Lung (tissue), 12 donors: ENCODE data around the gene ZBTB21. TPM values are rescaled to one million over a fixed set of nuclear protein-coding genes. Genes with fewer than 3 reads are reported as not detected.

Experiments used
- ATAC-seq: fragments of 200-7000 bp; cut with Tn5 transposase; one replicate; pipeline ENCODE4 v1.9.1; 2020; ENCODE audit warnings: moderate number of reproducible peaks; ENCODE audit not compliant: insufficient read depth, low FRiP score
- DNase-seq, 3 donors: peaks; one replicate each; pipeline ENCODE4 v3.0.0-alpha.2; 2013 to 2017
- H3K27ac ChIP-seq, 2 donors: one replicate each; pipeline ENCODE4 v1.5.1; 2013; ENCODE audit warnings: mild to moderate bottlenecking in 2 of 2, moderate library complexity in 2 of 2, control low read depth in 1 of 2, inconsistent platforms in 1 of 2, low read depth in 1 of 2, low read length in 1 of 2
- H3K27me3 ChIP-seq, 3 donors: one replicate each; pipeline ENCODE4 v1.5.1; 2013; ENCODE audit warnings: low read length in 2 of 3; ENCODE audit not compliant: control insufficient read depth in 3 of 3, insufficient read depth in 3 of 3
- H3K36me3 ChIP-seq, 4 donors: one replicate each; pipeline ENCODE4 v1.5.1; 2013; ENCODE audit warnings: low read length in 4 of 4, mild to moderate bottlenecking in 1 of 4, moderate library complexity in 1 of 4; ENCODE audit not compliant: control insufficient read depth in 4 of 4, insufficient read depth in 4 of 4
- H3K4me1 ChIP-seq, 5 donors: one replicate each; pipeline ENCODE4 v1.5.1; 2013; ENCODE audit warnings: low read length in 5 of 5, mild to moderate bottlenecking in 2 of 5, moderate library complexity in 1 of 5; ENCODE audit not compliant: control insufficient read depth in 5 of 5, insufficient read depth in 5 of 5
- H3K4me3 ChIP-seq: one replicate; pipeline ENCODE4 v1.5.1; 2013; ENCODE audit warnings: mild to moderate bottlenecking, control low read depth, moderate library complexity
- H3K9ac ChIP-seq, 2 donors: one replicate each; pipeline ENCODE4 v1.5.1; 2013; ENCODE audit warnings: low read length in 2 of 2, control low read depth in 1 of 2; ENCODE audit not compliant: insufficient read depth in 1 of 2
- H3K9me3 ChIP-seq, 4 donors: one replicate each; pipeline ENCODE4 v1.5.1; 2013; ENCODE audit warnings: low read length in 3 of 4, mild to moderate bottlenecking in 1 of 4, moderate library complexity in 1 of 4; ENCODE audit not compliant: control insufficient read depth in 4 of 4, insufficient read depth in 3 of 4
- CTCF ChIP-seq: IDR thresholded peaks from 2 replicates; pipeline ENCODE4 v1.5.1; 2012; ENCODE audit warnings: mild to moderate bottlenecking; ENCODE audit errors: control extremely low read depth, extremely low read depth
- WGBS, 2 donors: extraction: QIAGEN DNeasy Blood & Tissue Kit; methylation state at CpG; one replicate each; pipeline ENCODE4 v1.1.7; 2013; 5-methylcytosine and 5-hydroxymethylcytosine counted together
- polyA plus RNA-seq, 2 donors: library from polyadenylated mRNA; stranded (reverse); fragments of 200-250 nt; gene quantifications; one replicate each; pipeline ENCODE4 v1.2.1, GENCODE V29; 2013
- total RNA-seq, 2 donors: library from RNA; depleted of rRNA in 1 of 2; stranded (reverse); fragments of >200 nt in 1 of 2; gene quantifications; one replicate each; pipeline ENCODE4 v1.2.1, GENCODE V29; 2014 to 2021
- donor health status: control.
- donor health status: control.
- donor health status: Bipolar disorder and iron deficiency.
- donor health status: healthy.
- donor health status: DM: yes; HTN: yes; CAD: no.

Gene ZBTB21
- total and polyA plus RNA-seq, 4 donors = 3.2 to 15.4 (median 7.5) TPM

GRCh38 chr21:41948901-41949300 is 61.3 kb downstream of the ZBTB21 start:
- no peak for TF ChIP-seq CTCF
- Histone ChIP-seq H3K4me3 (no peak overlapping the region), H3K9ac (no peak overlapping the region), H3K27ac (no peak overlapping the region), H3K9me3 (no peaks in the 10 kb centered on the region), H3K36me3 (no peaks in the 10 kb centered on the region), H3K4me1 (peaks cover 0 to 18% (median 17%) of the 10 kb centered on the region in 5 donors), H3K27me3 (no peaks in the 10 kb centered on the region)
- DNase-seq (no peak), ATAC-seq (no peak)
- WGBS, 2 donors = 83 to 91% methylated on average over 11 of the region's 11 CpGs

- ATAC-seq = no peak
Observed at GRCh38 chr21:41948078-41948895, 61.9 kb downstream of the ZBTB21 start.

GRCh38 chr21:41945982-41946381 is 64.2 kb downstream of the ZBTB21 start:
- peaks cover 0 to 3% (median 0%) of the 10 kb centered on the region in 4 donors for H3K36me3 ChIP-seq
- H3K4me1 ChIP-seq = peaks cover 0 to 9% (median 6%) of the 10 kb centered on the region in 5 donors
- no peak overlapping the region for H3K4me3 ChIP-seq
- no peak for TF ChIP-seq CTCF
- WGBS, 2 donors = 73 to 85% methylated on average over 8 of the region's 8 CpGs
- no peaks in the 10 kb centered on the region for H3K9me3 ChIP-seq
- H3K9ac ChIP-seq = no peak overlapping the region
- no peak overlapping the region for H3K27ac ChIP-seq
- no peak for DNase-seq
- no peaks in the 10 kb centered on the region for H3K27me3 ChIP-seq
- no peak for ATAC-seq

More at GRCh38 chr21:41948078-41948895, 61.9 kb downstream of the ZBTB21 start:
- WGBS, 2 donors = 61 to 75% methylated on average over 9 of the region's 9 CpGs
- no peak for DNase-seq
- Histone ChIP-seq H3K4me3 (no peak overlapping the region), H3K36me3 (no peaks in the 10 kb centered on the region), H3K27me3 (no peaks in the 10 kb centered on the region), H3K9me3 (no peaks in the 10 kb centered on the region), H3K4me1 (peaks cover 0 to 18% (median 17%) of the 10 kb centered on the region in 5 donors), H3K9ac (no peak overlapping the region), H3K27ac (no peak overlapping the region)
- no peak for TF ChIP-seq CTCF
